Ishikawa (cell line): Measurements from ENCODE around the gene EDIL3.

Source experiments
- CEBPB ChIP-seq: IDR thresholded peaks from 2 replicates; pipeline ENCODE4 v1.6.1; 2012
- CREB1 ChIP-seq: IDR thresholded peaks from 2 replicates; pipeline ENCODE4 v1.6.1; 2012; ENCODE audit warnings: low read depth
- EGR1 ChIP-seq: IDR thresholded peaks from 2 replicates; pipeline ENCODE4 v1.6.1; 2012
- EP300 ChIP-seq: IDR thresholded peaks from 2 replicates; pipeline ENCODE4 v1.6.1; 2012; ENCODE audit warnings: borderline replicate concordance
- FOXM1 ChIP-seq: IDR thresholded peaks from 2 replicates; pipeline ENCODE4 v1.6.1; 2012; ENCODE audit warnings: low read depth, borderline replicate concordance
- NFIC ChIP-seq: IDR thresholded peaks from 2 replicates; pipeline ENCODE4 v1.6.1; 2012
- RAD21 ChIP-seq: IDR thresholded peaks from 2 replicates; pipeline ENCODE4 v1.6.1; 2012; ENCODE audit warnings: low read depth
- TAF1 ChIP-seq: IDR thresholded peaks from 2 replicates; pipeline ENCODE4 v1.6.1; 2012; ENCODE audit warnings: low read depth, mild to moderate bottlenecking
- TCF12 ChIP-seq: IDR thresholded peaks from 2 replicates; pipeline ENCODE4 v1.6.1; 2012; ENCODE audit warnings: low read depth
- TEAD4 ChIP-seq: IDR thresholded peaks from 2 replicates; pipeline ENCODE4 v1.6.1; 2012
- YY1 ChIP-seq: IDR thresholded peaks from 2 replicates; pipeline ENCODE4 v1.6.1; 2012; ENCODE audit warnings: low read depth
- ZBTB7A ChIP-seq: IDR thresholded peaks from 2 replicates; pipeline ENCODE4 v1.6.1; 2012; ENCODE audit warnings: low read depth
- TF ChIP-seq, protein P1 (sequence below): IDR thresholded peaks from 2 replicates; pipeline ENCODE4 v1.6.1; 2012; ENCODE audit warnings: low read depth, mild to moderate bottlenecking
- TF ChIP-seq, protein P2 (sequence below): IDR thresholded peaks from 2 replicates; pipeline ENCODE4 v1.6.1; 2012
- TF ChIP-seq, protein P3 (sequence below): IDR thresholded peaks from 2 replicates; pipeline ENCODE4 v1.6.1; 2012

Gene EDIL3

DNA sequence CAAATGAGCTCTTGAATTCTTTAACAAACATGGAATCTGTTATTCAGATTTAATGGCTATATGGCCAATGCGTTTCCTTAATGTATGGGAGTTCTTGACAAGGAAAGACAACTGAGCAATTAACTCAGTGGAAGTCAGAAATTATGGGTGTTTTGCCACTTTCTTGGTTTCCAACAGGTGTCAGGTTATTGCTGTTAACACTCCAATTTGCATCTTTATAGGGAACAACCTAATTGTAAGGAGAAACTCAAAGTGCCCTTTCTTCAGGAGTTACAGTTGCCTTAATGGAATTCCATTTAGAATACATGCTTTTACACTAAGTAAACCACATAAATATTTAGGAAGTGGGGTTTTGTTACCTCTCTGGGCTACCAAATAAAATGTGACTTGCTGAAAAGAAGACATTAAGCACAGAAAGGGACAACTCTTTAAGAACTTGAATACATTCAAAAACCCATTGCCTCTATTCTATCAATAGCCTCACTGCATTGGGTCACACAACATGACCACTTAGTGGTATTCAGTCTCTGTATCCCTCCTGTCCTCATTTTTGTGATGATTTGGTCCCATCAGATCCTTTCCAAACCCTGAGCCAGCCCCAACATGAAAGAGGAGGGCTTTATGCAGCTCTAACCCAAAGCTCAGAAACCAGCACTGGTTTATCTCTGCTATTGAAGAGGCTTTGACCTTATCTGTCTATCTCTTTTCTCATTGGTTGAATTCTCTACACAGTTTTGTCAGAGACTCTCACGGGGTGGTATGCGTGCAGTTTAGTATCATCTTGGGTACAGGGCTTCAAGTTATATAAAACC is 118.7 kb downstream of the EDIL3 start:
- TF ChIP-seq YY1 (no peak), ZBTB7A (no peak), FOXM1 (no peak), CREB1 (no peak)
- TF ChIP-seq, protein P1, sequence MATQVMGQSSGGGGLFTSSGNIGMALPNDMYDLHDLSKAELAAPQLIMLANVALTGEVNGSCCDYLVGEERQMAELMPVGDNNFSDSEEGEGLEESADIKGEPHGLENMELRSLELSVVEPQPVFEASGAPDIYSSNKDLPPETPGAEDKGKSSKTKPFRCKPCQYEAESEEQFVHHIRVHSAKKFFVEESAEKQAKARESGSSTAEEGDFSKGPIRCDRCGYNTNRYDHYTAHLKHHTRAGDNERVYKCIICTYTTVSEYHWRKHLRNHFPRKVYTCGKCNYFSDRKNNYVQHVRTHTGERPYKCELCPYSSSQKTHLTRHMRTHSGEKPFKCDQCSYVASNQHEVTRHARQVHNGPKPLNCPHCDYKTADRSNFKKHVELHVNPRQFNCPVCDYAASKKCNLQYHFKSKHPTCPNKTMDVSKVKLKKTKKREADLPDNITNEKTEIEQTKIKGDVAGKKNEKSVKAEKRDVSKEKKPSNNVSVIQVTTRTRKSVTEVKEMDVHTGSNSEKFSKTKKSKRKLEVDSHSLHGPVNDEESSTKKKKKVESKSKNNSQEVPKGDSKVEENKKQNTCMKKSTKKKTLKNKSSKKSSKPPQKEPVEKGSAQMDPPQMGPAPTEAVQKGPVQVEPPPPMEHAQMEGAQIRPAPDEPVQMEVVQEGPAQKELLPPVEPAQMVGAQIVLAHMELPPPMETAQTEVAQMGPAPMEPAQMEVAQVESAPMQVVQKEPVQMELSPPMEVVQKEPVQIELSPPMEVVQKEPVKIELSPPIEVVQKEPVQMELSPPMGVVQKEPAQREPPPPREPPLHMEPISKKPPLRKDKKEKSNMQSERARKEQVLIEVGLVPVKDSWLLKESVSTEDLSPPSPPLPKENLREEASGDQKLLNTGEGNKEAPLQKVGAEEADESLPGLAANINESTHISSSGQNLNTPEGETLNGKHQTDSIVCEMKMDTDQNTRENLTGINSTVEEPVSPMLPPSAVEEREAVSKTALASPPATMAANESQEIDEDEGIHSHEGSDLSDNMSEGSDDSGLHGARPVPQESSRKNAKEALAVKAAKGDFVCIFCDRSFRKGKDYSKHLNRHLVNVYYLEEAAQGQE, result no peak

DNA sequence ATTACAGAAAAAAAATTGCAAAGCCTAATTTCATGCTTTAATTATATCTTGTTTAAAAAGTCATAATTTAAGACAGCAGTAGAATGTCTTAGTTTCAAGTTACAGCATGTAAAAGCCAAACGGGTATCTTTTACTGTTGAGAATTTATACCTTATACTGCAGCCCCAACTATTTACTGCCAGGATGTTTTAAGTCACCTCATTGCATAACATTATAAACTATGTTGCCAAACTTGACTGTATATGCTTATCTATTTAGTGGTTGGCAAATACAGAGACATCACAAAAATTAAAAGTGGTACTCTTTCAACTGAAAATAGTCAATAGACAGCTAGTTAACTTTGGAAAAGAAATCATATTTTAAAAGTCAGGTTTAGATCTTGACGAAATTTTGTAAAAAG is 119.5 kb downstream of the EDIL3 start:
- TF ChIP-seq ZBTB7A (no peak), TEAD4 (no peak), EGR1 (no peak), TAF1 (no peak), FOXM1 (no peak), RAD21 (no peak), CREB1 (no peak), CEBPB (no peak), NFIC (no peak), YY1 (no peak), EP300 (no peak), TCF12 (no peak)
- TF ChIP-seq, protein P2, sequence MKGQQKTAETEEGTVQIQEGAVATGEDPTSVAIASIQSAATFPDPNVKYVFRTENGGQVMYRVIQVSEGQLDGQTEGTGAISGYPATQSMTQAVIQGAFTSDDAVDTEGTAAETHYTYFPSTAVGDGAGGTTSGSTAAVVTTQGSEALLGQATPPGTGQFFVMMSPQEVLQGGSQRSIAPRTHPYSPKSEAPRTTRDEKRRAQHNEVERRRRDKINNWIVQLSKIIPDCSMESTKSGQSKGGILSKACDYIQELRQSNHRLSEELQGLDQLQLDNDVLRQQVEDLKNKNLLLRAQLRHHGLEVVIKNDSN, result no peak
- TF ChIP-seq, protein P1, result no peak
- TF ChIP-seq, protein P3, sequence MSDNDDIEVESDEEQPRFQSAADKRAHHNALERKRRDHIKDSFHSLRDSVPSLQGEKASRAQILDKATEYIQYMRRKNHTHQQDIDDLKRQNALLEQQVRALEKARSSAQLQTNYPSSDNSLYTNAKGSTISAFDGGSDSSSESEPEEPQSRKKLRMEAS, result no peak

DNA sequence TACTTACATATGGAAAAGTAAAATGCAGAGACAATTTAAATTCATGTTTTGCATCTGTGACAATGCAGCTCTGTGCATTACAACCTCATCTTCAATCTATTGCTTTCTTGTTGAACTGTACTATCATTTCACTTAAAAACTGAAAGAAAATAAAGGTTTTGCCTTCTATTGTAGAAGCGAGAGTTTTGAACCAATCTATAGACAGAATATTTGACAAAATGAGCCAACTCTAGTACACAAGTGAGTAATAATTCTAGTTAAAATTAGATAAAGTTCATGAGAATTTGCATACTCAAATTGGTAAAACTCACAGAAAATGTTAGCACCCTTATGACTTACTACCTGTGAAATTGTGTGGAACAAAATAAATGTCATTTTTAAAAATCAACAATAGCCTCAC is 123.7 kb downstream of the EDIL3 start:
- no peak for TF ChIP-seq RAD21
- no peak for TF ChIP-seq TCF12
- TF ChIP-seq, protein P1, result no peak
- TF ChIP-seq, protein P3, result no peak
- TF ChIP-seq YY1, result no peak
- TF ChIP-seq EGR1, result no peak
- TF ChIP-seq NFIC, result no peak
- TF ChIP-seq TEAD4, result no peak
- TF ChIP-seq TAF1, result no peak
- no peak for TF ChIP-seq CREB1
- no peak for TF ChIP-seq FOXM1
- TF ChIP-seq CEBPB, result no peak
- no peak for TF ChIP-seq EP300

DNA sequence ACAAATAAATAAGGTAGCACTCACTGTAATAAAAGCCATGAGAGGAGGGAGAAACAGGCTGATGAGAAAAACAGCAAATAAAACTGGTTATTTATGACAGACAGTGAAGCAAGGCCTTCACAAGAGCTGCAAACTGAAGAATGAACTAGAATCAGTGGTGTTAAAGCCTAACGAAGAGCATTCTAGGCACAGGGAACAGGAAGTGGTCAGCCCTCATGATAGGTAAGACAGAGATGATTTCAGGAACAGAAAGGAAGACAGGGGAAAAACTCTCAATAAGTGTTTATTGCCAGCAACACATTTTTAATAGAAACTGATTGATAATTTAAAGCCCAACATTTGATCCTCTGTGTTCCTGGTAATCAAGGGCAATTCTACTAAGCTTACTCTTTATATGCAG is 124.5 kb downstream of the EDIL3 start:
- TF ChIP-seq CREB1, result no peak
- TF ChIP-seq EGR1, result no peak
- no peak for TF ChIP-seq YY1
- TF ChIP-seq, protein P2, result no peak
- TF ChIP-seq RAD21, result no peak
- TF ChIP-seq FOXM1, result no peak
- TF ChIP-seq TEAD4, result no peak
- no peak for TF ChIP-seq EP300
- TF ChIP-seq, protein P3, result no peak
- TF ChIP-seq ZBTB7A, result no peak
- TF ChIP-seq TAF1, result no peak
